H9 (cell line): ENCODE results near the gene PPIF. TPM values are rescaled to one million over a fixed set of nuclear protein-coding genes. Genes with fewer than 3 reads are reported as not detected.

Source experiments
- DNase-seq: peaks from one replicate; pipeline ENCODE4 v3.0.0-alpha.2; 2017
- H2AFZ ChIP-seq: one replicate; pipeline ENCODE4 v1.6.1; 2013; ENCODE audit warnings: mild to moderate bottlenecking, low read length, control low read depth, moderate library complexity
- H2AK5ac ChIP-seq: 2 replicates; pipeline ENCODE4 v1.6.1; 2013; ENCODE audit warnings: low read length, control low read depth, mixed read lengths; ENCODE audit not compliant: insufficient read length
- H2BK120ac ChIP-seq: one replicate; pipeline ENCODE4 v1.6.1; 2013; ENCODE audit warnings: low read depth, mild to moderate bottlenecking, low read length, control low read depth, inconsistent platforms; ENCODE audit not compliant: poor library complexity, severe bottlenecking
- H2BK12ac ChIP-seq: 2 replicates; pipeline ENCODE4 v1.6.1; 2013; ENCODE audit warnings: low read length, control low read depth, mixed read lengths, low read depth; ENCODE audit not compliant: insufficient read length
- H2BK15ac ChIP-seq: 2 replicates; pipeline ENCODE4 v1.6.1; 2013; ENCODE audit warnings: low read depth, low read length, control low read depth
- H2BK20ac ChIP-seq: one replicate; pipeline ENCODE4 v1.6.1; 2013; ENCODE audit warnings: low read depth, mild to moderate bottlenecking, low read length, control low read depth, inconsistent platforms; ENCODE audit not compliant: poor library complexity, severe bottlenecking
- H2BK5ac ChIP-seq: 2 replicates; pipeline ENCODE4 v1.6.1; 2013; ENCODE audit warnings: low read length, control low read depth, mixed read lengths; ENCODE audit not compliant: insufficient read length
- H3K14ac ChIP-seq: 2 replicates; pipeline ENCODE4 v1.6.1; 2013; ENCODE audit warnings: low read length, control low read depth; ENCODE audit not compliant: insufficient read depth
- H3K18ac ChIP-seq: 2 replicates; pipeline ENCODE4 v1.6.1; 2013; ENCODE audit warnings: low read depth, mild to moderate bottlenecking, mixed read lengths, low read length, control low read depth; ENCODE audit not compliant: insufficient read length
- H3K23ac ChIP-seq: 2 replicates; pipeline ENCODE4 v1.6.1; 2013; ENCODE audit warnings: low read length, control low read depth, mixed read lengths, low read depth; ENCODE audit not compliant: insufficient read length
- H3K23me2 ChIP-seq: 2 replicates; pipeline ENCODE4 v1.6.1; 2013; ENCODE audit warnings: low read depth, mild to moderate bottlenecking, mixed read lengths, low read length, control low read depth; ENCODE audit not compliant: insufficient read length, poor library complexity, severe bottlenecking
- H3K27ac ChIP-seq: 2 replicates; pipeline ENCODE4 v1.5.1; 2013; ENCODE audit warnings: low read length, control low read depth, mixed read lengths, low read depth; ENCODE audit not compliant: insufficient read length
- H3K27me3 ChIP-seq: 2 replicates; pipeline ENCODE4 v1.6.1; 2013; ENCODE audit warnings: low read length, control low read depth, inconsistent platforms; ENCODE audit not compliant: insufficient read depth
- H3K4ac ChIP-seq: 2 replicates; pipeline ENCODE4 v1.6.1; 2013; ENCODE audit warnings: low read depth, mild to moderate bottlenecking, control low read depth, inconsistent platforms, low read length, moderate library complexity
- H3K4me1 ChIP-seq: 2 replicates; pipeline ENCODE4 v1.6.1; 2013; ENCODE audit warnings: low read length, control low read depth, inconsistent platforms; ENCODE audit not compliant: insufficient read depth
- H3K4me2 ChIP-seq: 2 replicates; pipeline ENCODE4 v1.6.1; 2013; ENCODE audit warnings: low read length, control low read depth, mixed read lengths; ENCODE audit not compliant: insufficient read length, insufficient read depth
- H3K56ac ChIP-seq: 2 replicates; pipeline ENCODE4 v1.6.1; 2013; ENCODE audit warnings: low read depth, mild to moderate bottlenecking, mixed read lengths, low read length, control low read depth; ENCODE audit not compliant: insufficient read length
- H3K79me1 ChIP-seq: 2 replicates; pipeline ENCODE4 v1.6.1; 2013; ENCODE audit warnings: low read depth, mild to moderate bottlenecking, moderate library complexity, low read length, control low read depth, inconsistent platforms; ENCODE audit not compliant: insufficient read depth, poor library complexity, severe bottlenecking
- H3K79me2 ChIP-seq: 2 replicates; pipeline ENCODE4 v1.6.1; 2013; ENCODE audit warnings: low read length, control low read depth, inconsistent platforms; ENCODE audit not compliant: insufficient read depth
- H3K9ac ChIP-seq: 2 replicates; pipeline ENCODE4 v1.6.1; 2013; ENCODE audit warnings: low read length, control low read depth, mixed read lengths; ENCODE audit not compliant: insufficient read length; ENCODE audit errors: extremely low read depth
- H3K9me3 ChIP-seq: one replicate; pipeline ENCODE4 v1.6.1; 2013; ENCODE audit warnings: low read depth, low read length, inconsistent platforms; ENCODE audit not compliant: control insufficient read depth
- H3T11ph ChIP-seq: one replicate; pipeline ENCODE4 v1.6.1; 2013; ENCODE audit warnings: mild to moderate bottlenecking, low read length, control low read depth, inconsistent platforms
- H4K20me1 ChIP-seq: one replicate; pipeline ENCODE4 v1.6.1; 2013; ENCODE audit not compliant: control insufficient read depth, insufficient read length, insufficient read depth
- H4K5ac ChIP-seq: 2 replicates; pipeline ENCODE4 v1.6.1; 2013; ENCODE audit warnings: low read depth, mild to moderate bottlenecking, mixed read lengths, low read length, control low read depth; ENCODE audit not compliant: insufficient read length
- H4K8ac ChIP-seq: replicated peaks from 2 replicates; pipeline ENCODE4 v1.6.1; 2013; ENCODE audit warnings: low read length, control low read depth, mixed read lengths, low read depth; ENCODE audit not compliant: insufficient read length
- H4K91ac ChIP-seq: 2 replicates; pipeline ENCODE4 v1.6.1; 2013; ENCODE audit warnings: low read depth, mild to moderate bottlenecking, moderate library complexity, mixed read lengths, low read length, control low read depth; ENCODE audit not compliant: insufficient read length
- H3K27ac Mint-ChIP-seq, 3 experiments: 2 replicates in 2 of 3; 3 replicates in 1 of 3; pipeline ENCODE4 v1.8.0; 2020 to 2021; ENCODE audit warnings: mixed read lengths in 3 of 3, mild to moderate bottlenecking in 1 of 3, moderate library complexity in 1 of 3
- H3K27me3 Mint-ChIP-seq: 2 replicates; pipeline ENCODE4 v1.8.0; 2021; ENCODE audit warnings: low read depth, mild to moderate bottlenecking, moderate library complexity, mixed read lengths
- H3K36me3 Mint-ChIP-seq, 3 experiments: 2 replicates in 2 of 3; 3 replicates in 1 of 3; pipeline ENCODE4 v1.8.0; 2020 to 2021; ENCODE audit warnings: low read depth in 3 of 3, mixed read lengths in 3 of 3; ENCODE audit not compliant: insufficient read depth in 1 of 3
- H3K4me1 Mint-ChIP-seq, 2 experiments: 2 replicates each; pipeline ENCODE4 v1.8.0; 2020; ENCODE audit warnings: mixed read lengths in 2 of 2
- H3K4me3 Mint-ChIP-seq, 2 experiments: 2 replicates in 1 of 2; 3 replicates in 1 of 2; pipeline ENCODE4 v1.8.0; 2020 to 2021; ENCODE audit warnings: mild to moderate bottlenecking in 2 of 2, mixed read lengths in 2 of 2, moderate library complexity in 1 of 2
- H3K9me3 Mint-ChIP-seq, 2 experiments: 2 replicates in 1 of 2; 3 replicates in 1 of 2; pipeline ENCODE4 v1.8.0; 2020; ENCODE audit warnings: mild to moderate bottlenecking in 2 of 2, mixed read lengths in 2 of 2, moderate library complexity in 1 of 2
- CTCF ChIP-seq: fragments of 200-600 bp; sonication (generic); conservative IDR thresholded peaks from 3 replicates; pipeline ENCODE4 v1.8.0; 2021; ENCODE audit warnings: antibody characterized with exemption, mild to moderate bottlenecking
- WGBS: extraction: QIAGEN DNeasy Blood & Tissue Kit; methylation state at CpG from one replicate; pipeline ENCODE4 v1.1.7; 2013; ENCODE audit warnings: missing lambda C conversion rate, low lambda C conversion rate, mixed read lengths; ENCODE audit not compliant: insufficient read length; ENCODE audit errors: extremely low coverage; 5-methylcytosine and 5-hydroxymethylcytosine counted together
- total RNA-seq: library from RNA; stranded (reverse); gene quantifications from 2 replicates; pipeline ENCODE4 v1.2.1, GENCODE V29; 2021

The PPIF gene
- total RNA-seq, 1 experiment from 2014 or later, result 79.7 TPM

GRCh38 chr10:79324032-79324695 lies 23.1 kb upstream of the PPIF start:
- no peaks in the 10 kb centered on the region; a peak in 1 of 7 replicates for H3K36me3 Mint-ChIP-seq
- Histone ChIP-seq H2BK20ac (no peak overlapping the region), H3K9me3 (no peaks in the 10 kb centered on the region), H3K4me2 (no peak overlapping the region), H3K23ac (no peak overlapping the region), H4K5ac (no peak overlapping the region), H2AK5ac (no peak overlapping the region), H2AFZ (no peak overlapping the region), H3K56ac (no peak overlapping the region), H3K79me2 (no peaks in the 10 kb centered on the region), H3K27ac (no peak overlapping the region), H4K8ac (no peak overlapping the region), H2BK15ac (no peak overlapping the region), H3K14ac (no peak overlapping the region), H3K18ac (no peak overlapping the region), H2BK5ac (no peak overlapping the region), H2BK120ac (no peak overlapping the region), H3K4me1 (no peaks in the 10 kb centered on the region), H3K4ac (no peak overlapping the region), H4K91ac (no peak overlapping the region), H3K23me2 (no peaks in the 10 kb centered on the region), H3T11ph (no peak overlapping the region), H3K9ac (no peak overlapping the region), H4K20me1 (no peaks in the 10 kb centered on the region), H3K27me3 (no peaks in the 10 kb centered on the region), H3K79me1 (no peaks in the 10 kb centered on the region), H2BK12ac (no peak overlapping the region)
- H3K27me3 Mint-ChIP-seq, result peaks cover 17% of the 10 kb centered on the region
- no peak overlapping the region for H3K4me3 Mint-ChIP-seq
- WGBS, result no CpG with 5 or more reads among the region's 10 CpGs
- H3K27ac Mint-ChIP-seq, result no peak overlapping the region
- no peaks in the 10 kb centered on the region for H3K4me1 Mint-ChIP-seq
- H3K9me3 Mint-ChIP-seq, result peaks cover 4% of the 10 kb centered on the region in 2 experiments; a peak in 4 of 5 replicates
- no peak for TF ChIP-seq CTCF
- no peak for DNase-seq
